Measurements from ENCODE around the gene ATP9B. TPM values are rescaled to one million over a fixed set of nuclear protein-coding genes. Genes with fewer than 3 reads are reported as not detected.

Gene ATP9B
- polyA plus RNA-seq, 1 of the 3 experiments (the other 2 are of a cell fraction): 11.2 TPM

- no peak for DNase-seq
- no peak overlapping the region for H3K4me3 ChIP-seq (ENCODE audit: low read depth in 2 of 2, low read length in 1 of 2)
- peaks cover 0 to 27% of the 10 kb centered on the region in 2 experiments; a peak in 2 of 4 replicates for H3K4me1 ChIP-seq (ENCODE audit: control insufficient read depth in 1 of 2, insufficient read depth in 2 of 2, low read depth in 1 of 2, low read length in 1 of 2)
- ChIA-PET POLR2A (no interaction called here), CTCF (interaction anchor here (0.6 kb wide), 1 partner anchor 18 kb away, joined by 3 read pairs; no protein-coding TSS in a partner anchor)
- no peaks in the 10 kb centered on the region for H4K20me1 ChIP-seq (ENCODE audit: insufficient read depth)
- H3K27me3 ChIP-seq (ENCODE audit: insufficient read depth): no peaks in the 10 kb centered on the region
- H3K9me2 ChIP-seq: no peaks in the 10 kb centered on the region
- no peak overlapping the region for H3K9ac ChIP-seq
- 96% methylated on average over 20 of the region's 20 CpGs for WGBS (ENCODE audit: low lambda C conversion rate)
- H2AFZ ChIP-seq (ENCODE audit: low read depth): no peak overlapping the region
- H3K36me3 ChIP-seq (replicated peaks in 1 of 2; ENCODE audit: control insufficient read depth in 1 of 2, insufficient read depth in 2 of 2, low read length in 1 of 2): peaks cover 2 to 6% of the 10 kb centered on the region in 2 experiments
- no peaks in the 10 kb centered on the region for H3K9me3 ChIP-seq
- no peaks in the 10 kb centered on the region for H3F3A ChIP-seq (replicated peaks; ENCODE audit: insufficient read depth)
- H3K27ac ChIP-seq (ENCODE audit: low read depth in 2 of 2, low read length in 1 of 2): no peak overlapping the region
- no peaks in the 10 kb centered on the region for H3K79me2 ChIP-seq (ENCODE audit: insufficient read depth)
- TF ChIP-seq, protein P1, sequence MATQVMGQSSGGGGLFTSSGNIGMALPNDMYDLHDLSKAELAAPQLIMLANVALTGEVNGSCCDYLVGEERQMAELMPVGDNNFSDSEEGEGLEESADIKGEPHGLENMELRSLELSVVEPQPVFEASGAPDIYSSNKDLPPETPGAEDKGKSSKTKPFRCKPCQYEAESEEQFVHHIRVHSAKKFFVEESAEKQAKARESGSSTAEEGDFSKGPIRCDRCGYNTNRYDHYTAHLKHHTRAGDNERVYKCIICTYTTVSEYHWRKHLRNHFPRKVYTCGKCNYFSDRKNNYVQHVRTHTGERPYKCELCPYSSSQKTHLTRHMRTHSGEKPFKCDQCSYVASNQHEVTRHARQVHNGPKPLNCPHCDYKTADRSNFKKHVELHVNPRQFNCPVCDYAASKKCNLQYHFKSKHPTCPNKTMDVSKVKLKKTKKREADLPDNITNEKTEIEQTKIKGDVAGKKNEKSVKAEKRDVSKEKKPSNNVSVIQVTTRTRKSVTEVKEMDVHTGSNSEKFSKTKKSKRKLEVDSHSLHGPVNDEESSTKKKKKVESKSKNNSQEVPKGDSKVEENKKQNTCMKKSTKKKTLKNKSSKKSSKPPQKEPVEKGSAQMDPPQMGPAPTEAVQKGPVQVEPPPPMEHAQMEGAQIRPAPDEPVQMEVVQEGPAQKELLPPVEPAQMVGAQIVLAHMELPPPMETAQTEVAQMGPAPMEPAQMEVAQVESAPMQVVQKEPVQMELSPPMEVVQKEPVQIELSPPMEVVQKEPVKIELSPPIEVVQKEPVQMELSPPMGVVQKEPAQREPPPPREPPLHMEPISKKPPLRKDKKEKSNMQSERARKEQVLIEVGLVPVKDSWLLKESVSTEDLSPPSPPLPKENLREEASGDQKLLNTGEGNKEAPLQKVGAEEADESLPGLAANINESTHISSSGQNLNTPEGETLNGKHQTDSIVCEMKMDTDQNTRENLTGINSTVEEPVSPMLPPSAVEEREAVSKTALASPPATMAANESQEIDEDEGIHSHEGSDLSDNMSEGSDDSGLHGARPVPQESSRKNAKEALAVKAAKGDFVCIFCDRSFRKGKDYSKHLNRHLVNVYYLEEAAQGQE (IDR thresholded peaks at IDR 0.05; ENCODE audit: low read depth, low read length): no peak
- H3K4me2 ChIP-seq: no peak overlapping the region
Measured at GRCh38 chr18:79252904-79253633, 183.9 kb downstream of the ATP9B start.

DNA sequence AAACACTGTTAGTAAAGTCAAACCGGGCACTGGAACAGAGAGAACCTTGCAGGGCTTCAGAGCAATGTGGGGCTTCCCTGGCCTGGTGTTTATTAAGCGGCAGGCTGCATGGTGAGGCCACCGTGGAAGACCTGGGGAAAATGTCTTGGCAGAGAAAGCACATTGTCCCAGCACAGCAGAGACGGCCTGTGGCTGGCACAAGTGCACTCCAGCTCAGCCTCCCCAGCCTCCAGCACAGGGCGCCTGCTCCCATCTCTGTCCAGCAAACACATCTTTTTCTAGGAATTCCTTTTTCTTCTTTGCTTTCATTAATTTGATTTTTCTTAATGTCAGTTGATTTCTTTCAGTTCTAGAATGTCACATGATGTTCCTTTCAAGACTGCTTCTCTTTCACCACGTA, 188.3 kb downstream of the ATP9B start:
- Histone ChIP-seq H3K9me3 (no peaks in the 10 kb centered on the region), H3K4me1 (ENCODE audit: control insufficient read depth in 1 of 2, insufficient read depth in 2 of 2, low read depth in 1 of 2, low read length in 1 of 2) (peaks cover 0 to 8% of the 10 kb centered on the region in 2 experiments; a peak in 1 of 4 replicates), H3K9me2 (no peaks in the 10 kb centered on the region), H3F3A (replicated peaks; ENCODE audit: insufficient read depth) (no peaks in the 10 kb centered on the region), H3K36me3 (replicated peaks in 1 of 2; ENCODE audit: control insufficient read depth in 1 of 2, insufficient read depth in 2 of 2, low read length in 1 of 2) (peaks cover 2 to 6% of the 10 kb centered on the region in 2 experiments), H3K27ac (ENCODE audit: low read depth in 2 of 2, low read length in 1 of 2) (no peak overlapping the region; a peak in 1 of 4 replicates), H3K79me2 (ENCODE audit: insufficient read depth) (no peaks in the 10 kb centered on the region), H3K9ac (no peak overlapping the region), H4K20me1 (ENCODE audit: insufficient read depth) (no peaks in the 10 kb centered on the region), H3K4me3 (ENCODE audit: low read depth in 2 of 2, low read length in 1 of 2) (no peak overlapping the region), H3K4me2 (no peak overlapping the region), H2AFZ (ENCODE audit: low read depth) (no peak overlapping the region), H3K27me3 (ENCODE audit: insufficient read depth) (no peaks in the 10 kb centered on the region)
- POLR2A ChIA-PET: no interaction called here
- no peak for DNase-seq
- CTCF ChIA-PET: interaction anchor here (1.3 kb wide), 1 partner anchor 9 kb away, joined by 4 read pairs; no protein-coding TSS in a partner anchor
- TF ChIP-seq FOSL2 (IDR thresholded peaks at IDR 0.05; ENCODE audit: borderline replicate concordance, low read depth): no peak
- no peak for TF ChIP-seq RXRA (IDR thresholded peaks at IDR 0.05; ENCODE audit: borderline replicate concordance, low read depth)
- TF ChIP-seq, protein P2, sequence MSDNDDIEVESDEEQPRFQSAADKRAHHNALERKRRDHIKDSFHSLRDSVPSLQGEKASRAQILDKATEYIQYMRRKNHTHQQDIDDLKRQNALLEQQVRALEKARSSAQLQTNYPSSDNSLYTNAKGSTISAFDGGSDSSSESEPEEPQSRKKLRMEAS (IDR thresholded peaks at IDR 0.05; ENCODE audit: low read depth): no peak
- TF ChIP-seq CHD2 (IDR thresholded peaks at IDR 0.05; ENCODE audit: low read length, partially characterized antibody): no peak
- TF ChIP-seq USF2 (IDR thresholded peaks at IDR 0.05; ENCODE audit: borderline replicate concordance, low read depth, low read length): no peak
- TF ChIP-seq MXI1 (IDR thresholded peaks at IDR 0.05; ENCODE audit: low read depth, low read length): no peak
- TF ChIP-seq ZBTB33 (IDR thresholded peaks at IDR 0.05; ENCODE audit: borderline replicate concordance, low read depth): no peak
- TF ChIP-seq, protein P3, sequence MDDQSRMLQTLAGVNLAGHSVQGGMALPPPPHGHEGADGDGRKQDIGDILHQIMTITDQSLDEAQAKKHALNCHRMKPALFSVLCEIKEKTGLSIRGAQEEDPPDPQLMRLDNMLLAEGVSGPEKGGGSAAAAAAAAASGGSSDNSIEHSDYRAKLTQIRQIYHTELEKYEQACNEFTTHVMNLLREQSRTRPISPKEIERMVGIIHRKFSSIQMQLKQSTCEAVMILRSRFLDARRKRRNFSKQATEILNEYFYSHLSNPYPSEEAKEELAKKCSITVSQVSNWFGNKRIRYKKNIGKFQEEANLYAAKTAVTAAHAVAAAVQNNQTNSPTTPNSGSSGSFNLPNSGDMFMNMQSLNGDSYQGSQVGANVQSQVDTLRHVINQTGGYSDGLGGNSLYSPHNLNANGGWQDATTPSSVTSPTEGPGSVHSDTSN (IDR thresholded peaks at IDR 0.05): no peak
- no peak for TF ChIP-seq FOXJ3 (CRISPR knock-in tag; IDR thresholded peaks at IDR 0.05)
- no peak for TF ChIP-seq GATA2 (CRISPR knock-in tag; IDR thresholded peaks at IDR 0.05)
- TF ChIP-seq RFX5 (IDR thresholded peaks at IDR 0.05; ENCODE audit: low read length): no peak
- TF ChIP-seq NRF1 (IDR thresholded peaks at IDR 0.05; ENCODE audit: low read depth, low read length): no peak
- TF ChIP-seq TEAD4 (IDR thresholded peaks at IDR 0.05; ENCODE audit: borderline replicate concordance, insufficient read depth): no peak
- 65% methylated on average over 6 of the region's 6 CpGs for WGBS (ENCODE audit: low lambda C conversion rate)
